Left lung (tissue), 10 donors: ENCODE data around the gene PUDP. TPM values are rescaled to one million over a fixed set of nuclear protein-coding genes. Genes with fewer than 3 reads are reported as not detected.
"Not testable (repeated sequence)": the region's sequence is repeated elsewhere in the genome, so short reads cannot be mapped to it uniquely, and the experiment has no call there.

Experiments used
- ATAC-seq: fragments of 200-7000 bp; cut with Tn5 transposase; one replicate; pipeline ENCODE4 v1.9.1; 2020; ENCODE audit warnings: moderate library complexity
- DNase-seq, 4 donors: peaks; one replicate each; pipeline ENCODE4 v3.0.0-alpha.2; 2013 to 2020
- H3K27ac ChIP-seq, 2 donors: fragments of 200-600 bp; sonication (generic) in 1 of 2; one replicate each; pipeline versions ENCODE4 v1.5.0 to v1.8.0; 2020 to 2021
- H3K27me3 ChIP-seq, 2 donors: fragments of 200-600 bp; sonication (generic) in 1 of 2; one replicate each; pipeline versions ENCODE4 v1.5.0 to v1.8.0; 2020 to 2021
- H3K36me3 ChIP-seq, 2 donors: fragments of 200-600 bp; sonication (generic) in 1 of 2; one replicate each; pipeline versions ENCODE4 v1.5.0 to v1.8.0; 2020 to 2021
- H3K4me1 ChIP-seq, 2 donors: fragments of 200-600 bp; one replicate each; pipeline ENCODE4 v1.8.0; 2021
- H3K4me3 ChIP-seq, 2 donors: fragments of 200-600 bp; sonication (generic) in 1 of 2; one replicate each; pipeline versions ENCODE4 v1.5.0 to v1.8.0; 2020 to 2021; ENCODE audit warnings: mild to moderate bottlenecking in 1 of 2
- H3K9me3 ChIP-seq, 2 donors: fragments of 200-600 bp; sonication (generic) in 1 of 2; one replicate each; pipeline versions ENCODE4 v1.5.0 to v1.8.0; 2020 to 2021
- intact Hi-C, 2 donors: fragments of 100-400 bp; cut with DNase I; formaldehyde crosslinking; loops; one replicate each; pipeline versions ENCODE4 v1.11.2 to v1.14.2; 2022
- polyA plus RNA-seq, 6 donors: library from polyadenylated mRNA; unstranded; fragments of 120-200 nt; gene quantifications; one replicate each; pipeline ENCODE4 v1.2.1, GENCODE V29; 2013; ENCODE audit not compliant: insufficient read length in 6 of 6
- total RNA-seq, 2 donors: library from RNA; stranded (reverse); fragmentation: NEBNext Ultra II Directional; extraction: Animal tissue kit (Norgen Biotek cat#: 25700); gene quantifications; one replicate each; pipeline ENCODE4 v1.2.1, GENCODE V29; 2021
- TF ChIP-seq, protein P1 (sequence below), 2 donors: fragments of 200-600 bp; sonication (generic) in 1 of 2; IDR thresholded peaks; one replicate each; pipeline versions ENCODE4 v1.5.0 to v1.8.0; 2021; ENCODE audit warnings: antibody characterized with exemption in 2 of 2
- donor health status: DM: no; HTN: yes; CAD: no.
- donor health status: DM: no; HTN: no; CAD: no.

Gene PUDP
- total and polyA plus RNA-seq, 8 donors = 9.8 to 26.1 (median 14.1) TPM

DNA sequence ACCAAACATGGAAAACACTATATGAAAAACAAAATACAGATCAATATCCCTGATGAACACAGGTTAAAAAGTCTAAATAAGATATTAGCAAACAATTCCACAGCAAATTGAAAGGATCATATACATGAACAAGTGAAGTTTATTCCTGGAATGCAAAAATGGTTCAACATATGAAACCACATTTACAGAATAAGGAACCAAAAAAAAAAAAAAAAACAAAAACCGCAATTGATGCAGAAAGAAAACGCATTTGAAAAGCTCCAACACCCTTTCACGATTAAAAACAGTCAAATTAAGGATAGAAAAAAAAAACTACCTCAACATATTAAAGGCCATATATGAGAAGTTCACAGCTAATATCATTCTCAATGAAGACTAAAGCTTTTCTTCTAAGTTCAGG lies 45.8 kb downstream of the PUDP start:
- TF ChIP-seq, protein P1, sequence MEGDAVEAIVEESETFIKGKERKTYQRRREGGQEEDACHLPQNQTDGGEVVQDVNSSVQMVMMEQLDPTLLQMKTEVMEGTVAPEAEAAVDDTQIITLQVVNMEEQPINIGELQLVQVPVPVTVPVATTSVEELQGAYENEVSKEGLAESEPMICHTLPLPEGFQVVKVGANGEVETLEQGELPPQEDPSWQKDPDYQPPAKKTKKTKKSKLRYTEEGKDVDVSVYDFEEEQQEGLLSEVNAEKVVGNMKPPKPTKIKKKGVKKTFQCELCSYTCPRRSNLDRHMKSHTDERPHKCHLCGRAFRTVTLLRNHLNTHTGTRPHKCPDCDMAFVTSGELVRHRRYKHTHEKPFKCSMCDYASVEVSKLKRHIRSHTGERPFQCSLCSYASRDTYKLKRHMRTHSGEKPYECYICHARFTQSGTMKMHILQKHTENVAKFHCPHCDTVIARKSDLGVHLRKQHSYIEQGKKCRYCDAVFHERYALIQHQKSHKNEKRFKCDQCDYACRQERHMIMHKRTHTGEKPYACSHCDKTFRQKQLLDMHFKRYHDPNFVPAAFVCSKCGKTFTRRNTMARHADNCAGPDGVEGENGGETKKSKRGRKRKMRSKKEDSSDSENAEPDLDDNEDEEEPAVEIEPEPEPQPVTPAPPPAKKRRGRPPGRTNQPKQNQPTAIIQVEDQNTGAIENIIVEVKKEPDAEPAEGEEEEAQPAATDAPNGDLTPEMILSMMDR (IDR thresholded peaks at IDR 0.05) = no peak
- Histone ChIP-seq H3K36me3 (no peaks in the 10 kb centered on the region), H3K27ac (no peak overlapping the region), H3K4me1 (no peaks in the 10 kb centered on the region), H3K9me3 (no peaks in the 10 kb centered on the region), H3K4me3 (no peak overlapping the region), H3K27me3 (no peaks in the 10 kb centered on the region)
- intact Hi-C loops = no loop called here
- ATAC-seq (no peak), DNase-seq (no peak)

DNA sequence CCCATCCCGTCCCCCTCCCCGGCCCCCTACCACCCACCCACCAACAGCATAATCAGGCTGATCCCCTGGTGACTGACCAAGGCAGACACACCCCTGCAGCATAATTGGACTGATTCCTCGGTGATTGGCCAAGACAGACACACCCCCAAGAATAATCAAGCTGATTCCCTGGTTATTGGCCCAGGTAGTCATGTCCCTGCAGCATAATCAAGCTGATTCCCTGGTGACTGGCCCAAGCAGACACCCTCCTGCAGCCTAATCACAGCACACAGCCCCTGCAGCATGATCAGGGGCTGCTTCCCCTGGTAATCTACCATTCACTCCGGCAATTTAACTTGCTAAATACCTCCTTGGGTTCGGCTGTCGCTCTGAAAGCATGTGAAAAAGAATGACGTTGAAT lies 47.9 kb downstream of the PUDP start:
- H3K9me3 ChIP-seq = no peaks in the 10 kb centered on the region
- ATAC-seq (no peak), DNase-seq (no peak)
- intact Hi-C loops = no loop called here
- H3K27me3 ChIP-seq = no peaks in the 10 kb centered on the region
- no peak overlapping the region for H3K4me3 ChIP-seq
- TF ChIP-seq, protein P1 (IDR thresholded peaks at IDR 0.05) = no peak
- no peak overlapping the region for H3K27ac ChIP-seq
- H3K36me3 ChIP-seq = no peaks in the 10 kb centered on the region
- H3K4me1 ChIP-seq = no peaks in the 10 kb centered on the region

DNA sequence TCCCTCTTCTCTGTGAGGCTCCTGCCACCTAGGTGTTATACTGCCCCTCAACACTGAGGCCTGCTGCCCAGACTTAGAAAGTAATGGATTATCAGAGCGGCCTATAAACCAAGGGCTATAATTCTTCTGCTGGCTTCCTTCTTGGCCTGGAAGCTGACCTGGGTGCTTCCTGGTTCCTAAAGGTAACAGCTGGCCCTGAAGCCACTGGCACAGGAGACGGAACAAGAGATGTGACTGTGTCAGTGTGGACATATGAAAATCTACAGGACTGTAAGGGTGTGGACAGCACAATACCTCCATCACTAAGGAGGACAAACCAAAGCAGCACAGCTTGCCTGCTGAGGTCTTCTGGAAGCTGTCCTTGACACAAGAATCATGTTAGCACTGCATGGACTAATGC lies 52.3 kb downstream of the PUDP start:
- H3K36me3 ChIP-seq, H3K9me3 ChIP-seq, ATAC-seq, H3K27ac ChIP-seq, intact Hi-C loops, H3K4me3 ChIP-seq, H3K4me1 ChIP-seq, DNase-seq, H3K27me3 ChIP-seq: not testable (repeated sequence)

DNA sequence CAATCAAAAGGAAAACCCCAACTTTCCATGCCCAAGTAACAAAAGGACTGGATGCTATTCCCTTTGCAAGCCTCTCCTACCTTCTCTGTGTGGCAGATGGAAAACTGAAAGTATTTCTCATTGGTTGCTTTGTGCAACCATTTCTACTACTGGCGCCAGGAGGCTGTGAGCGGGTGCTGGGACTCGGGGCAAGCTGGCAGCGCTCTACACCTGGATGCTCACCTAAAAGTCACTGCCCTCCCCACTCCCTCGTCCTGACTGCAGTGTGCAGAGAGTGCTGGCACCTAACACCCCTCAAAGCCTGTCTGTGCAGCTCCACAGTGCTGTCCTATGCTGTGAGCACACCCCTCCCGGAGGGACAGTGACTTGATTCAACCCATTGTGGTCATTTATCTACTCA lies 54.6 kb downstream of the PUDP start:
- TF ChIP-seq, protein P1 (IDR thresholded peaks at IDR 0.05) = no peak
- Histone ChIP-seq H3K27ac (no peak overlapping the region), H3K4me3 (no peak overlapping the region), H3K4me1 (no peaks in the 10 kb centered on the region), H3K36me3 (no peaks in the 10 kb centered on the region), H3K27me3 (no peaks in the 10 kb centered on the region), H3K9me3 (no peaks in the 10 kb centered on the region)
- DNase-seq = no peak
- ATAC-seq = no peak
- intact Hi-C loops = no loop called here

DNA sequence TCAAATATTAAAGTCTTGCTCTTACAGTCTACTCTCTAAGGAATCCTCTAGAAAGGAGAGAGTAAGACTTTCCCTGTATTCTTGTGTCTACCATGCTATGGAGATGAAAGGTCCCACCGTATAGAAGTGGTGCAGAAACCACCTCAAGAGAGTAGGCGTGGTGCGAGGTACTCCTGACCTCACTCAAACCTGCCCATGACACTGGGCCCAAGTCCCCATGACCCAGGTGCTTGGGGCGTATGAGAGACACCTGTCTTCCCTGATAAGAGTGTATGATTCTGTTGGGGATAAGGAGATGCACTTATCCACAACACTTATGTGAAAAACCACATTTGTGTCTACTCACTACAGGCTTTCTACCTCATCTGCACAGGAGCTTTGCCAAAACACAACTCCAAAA lies 55.4 kb downstream of the PUDP start:
- Histone ChIP-seq H3K9me3 (no peaks in the 10 kb centered on the region), H3K4me1 (no peaks in the 10 kb centered on the region), H3K4me3 (no peak overlapping the region), H3K27ac (no peak overlapping the region), H3K27me3 (no peaks in the 10 kb centered on the region), H3K36me3 (no peaks in the 10 kb centered on the region)
- DNase-seq (no peak), ATAC-seq (no peak)
- intact Hi-C loops = no loop called here
- TF ChIP-seq, protein P1 (IDR thresholded peaks at IDR 0.05) = no peak

DNA sequence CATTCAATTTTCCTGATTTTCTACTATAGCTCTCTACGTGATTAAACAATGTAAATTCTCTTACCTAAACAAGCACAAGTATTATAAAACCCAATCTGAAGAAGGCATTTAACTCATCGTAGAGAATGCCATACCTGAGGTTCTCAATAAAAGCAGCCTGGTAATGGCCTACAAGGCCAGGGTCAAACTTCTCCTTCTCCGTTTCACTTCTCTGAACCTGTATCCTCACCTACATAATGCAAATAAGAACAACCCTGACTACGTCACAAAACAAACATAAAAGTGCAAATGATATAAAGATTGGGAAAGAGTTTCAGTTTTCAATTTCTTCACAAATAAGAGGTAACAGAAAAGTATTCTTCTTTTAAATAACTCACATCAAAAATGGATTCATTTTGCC lies 56.0 kb downstream of the PUDP start:
- H3K27me3 ChIP-seq = no peaks in the 10 kb centered on the region
- H3K27ac ChIP-seq = no peak overlapping the region
- no peaks in the 10 kb centered on the region for H3K9me3 ChIP-seq
- intact Hi-C loops = no loop called here
- TF ChIP-seq, protein P1 (IDR thresholded peaks at IDR 0.05) = no peak
- H3K4me3 ChIP-seq = no peak overlapping the region
- DNase-seq = no peak
- no peak for ATAC-seq
- no peaks in the 10 kb centered on the region for H3K36me3 ChIP-seq
- no peaks in the 10 kb centered on the region for H3K4me1 ChIP-seq
